ENCODE measurements around the gene GTPBP3. TPM values are rescaled to one million over a fixed set of nuclear protein-coding genes. Genes with fewer than 3 reads are reported as not detected.

The GTPBP3 gene
- total RNA-seq, 1 donor from 2014 or later, result 79.5 TPM

GRCh38 chr19:17309965-17310461 lies 27.3 kb upstream of the GTPBP3 start:
- TF ChIP-seq, protein P1, sequence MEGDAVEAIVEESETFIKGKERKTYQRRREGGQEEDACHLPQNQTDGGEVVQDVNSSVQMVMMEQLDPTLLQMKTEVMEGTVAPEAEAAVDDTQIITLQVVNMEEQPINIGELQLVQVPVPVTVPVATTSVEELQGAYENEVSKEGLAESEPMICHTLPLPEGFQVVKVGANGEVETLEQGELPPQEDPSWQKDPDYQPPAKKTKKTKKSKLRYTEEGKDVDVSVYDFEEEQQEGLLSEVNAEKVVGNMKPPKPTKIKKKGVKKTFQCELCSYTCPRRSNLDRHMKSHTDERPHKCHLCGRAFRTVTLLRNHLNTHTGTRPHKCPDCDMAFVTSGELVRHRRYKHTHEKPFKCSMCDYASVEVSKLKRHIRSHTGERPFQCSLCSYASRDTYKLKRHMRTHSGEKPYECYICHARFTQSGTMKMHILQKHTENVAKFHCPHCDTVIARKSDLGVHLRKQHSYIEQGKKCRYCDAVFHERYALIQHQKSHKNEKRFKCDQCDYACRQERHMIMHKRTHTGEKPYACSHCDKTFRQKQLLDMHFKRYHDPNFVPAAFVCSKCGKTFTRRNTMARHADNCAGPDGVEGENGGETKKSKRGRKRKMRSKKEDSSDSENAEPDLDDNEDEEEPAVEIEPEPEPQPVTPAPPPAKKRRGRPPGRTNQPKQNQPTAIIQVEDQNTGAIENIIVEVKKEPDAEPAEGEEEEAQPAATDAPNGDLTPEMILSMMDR (conservative IDR thresholded peaks at IDR 0.05; ENCODE audit: low read depth, low read length), result no peak
- no peak for DNase-seq (ENCODE audit: low read depth)
- H3K4me3 ChIP-seq (ENCODE audit: low read depth, low read length), result peak overlapping the region; percentile 99

GRCh38 chr19:17311455-17312188 lies 25.7 kb upstream of the GTPBP3 start:
- TF ChIP-seq, protein P1 (conservative IDR thresholded peaks at IDR 0.05; ENCODE audit: low read depth, low read length), result no peak
- H3K4me3 ChIP-seq (ENCODE audit: low read depth, low read length), result peak overlapping the region; percentile 37
- DNase-seq (ENCODE audit: low read depth), result peak; percentile 73

- DNase-seq (ENCODE audit: low read depth), result no peak
- H3K4me3 ChIP-seq (ENCODE audit: low read depth, low read length), result peak overlapping the region; percentile 37
- TF ChIP-seq, protein P1 (conservative IDR thresholded peaks at IDR 0.05; ENCODE audit: low read depth, low read length), result no peak
Observed at GRCh38 chr19:17312189-17313113, 24.9 kb upstream of the GTPBP3 start.

DNA sequence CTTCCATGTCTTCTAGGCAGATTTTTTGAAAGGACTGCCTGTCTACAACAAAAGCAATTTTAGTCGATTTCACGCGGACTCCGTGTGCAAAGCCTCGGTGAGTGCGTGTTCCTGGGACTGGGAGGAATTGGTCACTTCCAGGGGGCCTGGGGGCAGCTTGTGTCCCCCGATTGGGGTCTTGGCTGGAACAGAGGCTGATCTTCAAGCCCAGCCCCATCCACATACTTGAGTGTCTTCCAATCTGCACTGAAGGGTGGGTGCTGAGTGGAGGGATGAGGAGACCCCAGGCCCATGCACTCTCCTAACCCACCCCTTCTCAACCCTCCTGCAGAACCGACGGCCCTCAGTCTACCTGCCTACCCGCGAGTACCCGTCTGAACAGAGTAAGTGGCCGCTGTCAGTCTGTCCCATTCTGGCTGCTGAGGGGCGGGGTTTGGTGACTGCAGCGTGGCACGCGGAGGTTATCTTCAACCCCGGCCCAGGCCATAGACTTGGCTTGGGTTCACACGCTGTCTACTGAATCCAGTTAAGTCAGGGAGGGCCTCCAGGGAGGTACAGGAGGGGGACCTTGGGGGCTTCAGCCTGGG lies 23.3 kb upstream of the GTPBP3 start:
- H3K4me3 ChIP-seq (ENCODE audit: low read depth, low read length), result no peak overlapping the region
- DNase-seq (ENCODE audit: low read depth), result no peak
- TF ChIP-seq, protein P1 (conservative IDR thresholded peaks at IDR 0.05; ENCODE audit: low read depth, low read length), result no peak

GRCh38 chr19:17318966-17319365 lies 18.4 kb upstream of the GTPBP3 start:
- TF ChIP-seq, protein P1 (conservative IDR thresholded peaks at IDR 0.05; ENCODE audit: low read depth, low read length), result no peak
- H3K4me3 ChIP-seq (ENCODE audit: low read depth, low read length), result no peak overlapping the region

GRCh38 chr19:17319473-17320238 lies 17.7 kb upstream of the GTPBP3 start:
- TF ChIP-seq, protein P1 (conservative IDR thresholded peaks at IDR 0.05; ENCODE audit: low read depth, low read length), result no peak
- H3K4me3 ChIP-seq (ENCODE audit: low read depth, low read length), result no peak overlapping the region
- DNase-seq (ENCODE audit: low read depth), result no peak

More at GRCh38 chr19:17318966-17319365, 18.4 kb upstream of the GTPBP3 start:
- no peak for DNase-seq (ENCODE audit: low read depth)
